Measurements from ENCODE around the gene ANP32B.

DNA sequence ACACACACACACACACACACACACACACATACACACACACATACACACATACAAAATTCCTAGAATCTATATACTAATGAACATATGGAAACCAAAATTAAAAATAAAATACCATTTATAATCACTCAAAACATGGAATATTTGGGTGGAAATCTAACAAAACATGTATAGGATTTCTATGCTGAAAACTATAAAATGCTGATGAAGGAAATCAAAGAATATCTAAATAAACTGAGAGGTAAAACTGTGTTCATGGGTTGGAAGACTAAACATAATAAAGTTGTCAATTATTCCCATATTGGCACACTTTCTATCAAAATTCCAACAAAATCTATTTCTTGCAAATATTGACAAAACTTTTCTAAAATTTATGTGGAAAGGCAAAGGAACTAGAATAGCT, 48.0 kb downstream of the ANP32B start:
- TF ChIP-seq POLR2AphosphoS5 (IDR thresholded peaks at IDR 0.05; ENCODE audit: low read depth, low read length) (no peak), EZH2phosphoT487 (IDR thresholded peaks at IDR 0.05; ENCODE audit: borderline replicate concordance, low read depth) (no peak), GATA2 (CRISPR knock-in tag; IDR thresholded peaks at IDR 0.05) (no peak), NRF1 (IDR thresholded peaks at IDR 0.05; ENCODE audit: low read depth, low read length) (no peak)
- TF ChIP-seq, protein P1, sequence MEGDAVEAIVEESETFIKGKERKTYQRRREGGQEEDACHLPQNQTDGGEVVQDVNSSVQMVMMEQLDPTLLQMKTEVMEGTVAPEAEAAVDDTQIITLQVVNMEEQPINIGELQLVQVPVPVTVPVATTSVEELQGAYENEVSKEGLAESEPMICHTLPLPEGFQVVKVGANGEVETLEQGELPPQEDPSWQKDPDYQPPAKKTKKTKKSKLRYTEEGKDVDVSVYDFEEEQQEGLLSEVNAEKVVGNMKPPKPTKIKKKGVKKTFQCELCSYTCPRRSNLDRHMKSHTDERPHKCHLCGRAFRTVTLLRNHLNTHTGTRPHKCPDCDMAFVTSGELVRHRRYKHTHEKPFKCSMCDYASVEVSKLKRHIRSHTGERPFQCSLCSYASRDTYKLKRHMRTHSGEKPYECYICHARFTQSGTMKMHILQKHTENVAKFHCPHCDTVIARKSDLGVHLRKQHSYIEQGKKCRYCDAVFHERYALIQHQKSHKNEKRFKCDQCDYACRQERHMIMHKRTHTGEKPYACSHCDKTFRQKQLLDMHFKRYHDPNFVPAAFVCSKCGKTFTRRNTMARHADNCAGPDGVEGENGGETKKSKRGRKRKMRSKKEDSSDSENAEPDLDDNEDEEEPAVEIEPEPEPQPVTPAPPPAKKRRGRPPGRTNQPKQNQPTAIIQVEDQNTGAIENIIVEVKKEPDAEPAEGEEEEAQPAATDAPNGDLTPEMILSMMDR (IDR thresholded peaks at IDR 0.05), result no peak

All from SK-N-SH (cell line).